Ureter (tissue), 1 donor: ENCODE data around the gene NIPA2. TPM values are rescaled to one million over a fixed set of nuclear protein-coding genes. Genes with fewer than 3 reads are reported as not detected.
"Not testable (repeated sequence)": the region's sequence is repeated elsewhere in the genome, so short reads cannot be mapped to it uniquely, and the experiment has no call there.

Experiments used
- DNase-seq: peaks from one replicate; pipeline ENCODE4 v3.0.0-alpha.2; 2020; ENCODE audit warnings: low spot score
- total RNA-seq: library from RNA; stranded (reverse); gene quantifications from one replicate; pipeline ENCODE4 v1.2.4, GENCODE V29; 2023
- donor health status: DM: yes; HTN: yes; CAD: no.

Gene NIPA2
- 39.2 TPM for total RNA-seq

- DNase-seq, result peak; percentile 99
Observed at GRCh38 chr15:22838292-22839042, at the start of gene NIPA2. Gene NIPA2 (plus strand): TSS chr15:22838666. CDS start chr15:22851732, 13,066 bp downstream.

- no peak for DNase-seq
Observed at GRCh38 chr15:22794063-22794462, 44.4 kb upstream of the NIPA2 start.

- no peak for DNase-seq
Observed at GRCh38 chr15:22794621-22795167, 43.8 kb upstream of the NIPA2 start.

GRCh38 chr15:22795206-22796063, 43.0 kb upstream of the NIPA2 start:
- no peak for DNase-seq

- DNase-seq, result no peak
Observed at GRCh38 chr15:22796079-22796478, 42.4 kb upstream of the NIPA2 start.

- no peak for DNase-seq
Observed at GRCh38 chr15:22799902-22800301, 38.6 kb upstream of the NIPA2 start.

- not testable (repeated sequence) for DNase-seq
Observed at GRCh38 chr15:22803006-22803405, 35.5 kb upstream of the NIPA2 start.

GRCh38 chr15:22806156-22806555, 32.3 kb upstream of the NIPA2 start:
- DNase-seq, result no peak

GRCh38 chr15:22806664-22807063, 31.8 kb upstream of the NIPA2 start:
- DNase-seq, result no peak

- DNase-seq, result not testable (repeated sequence)
Observed at GRCh38 chr15:22807831-22808230, 30.6 kb upstream of the NIPA2 start.

GRCh38 chr15:22808240-22808639, 30.2 kb upstream of the NIPA2 start:
- no peak for DNase-seq

- DNase-seq, result no peak
Observed at GRCh38 chr15:22808761-22809280, 29.6 kb upstream of the NIPA2 start.

- DNase-seq, result no peak
Observed at GRCh38 chr15:22810033-22810852, 28.2 kb upstream of the NIPA2 start.

- no peak for DNase-seq
Observed at GRCh38 chr15:22810853-22811338, 27.6 kb upstream of the NIPA2 start.

- no peak for DNase-seq
Observed at GRCh38 chr15:22811640-22812039, 26.8 kb upstream of the NIPA2 start.

GRCh38 chr15:22813844-22814243, 24.6 kb upstream of the NIPA2 start:
- no peak for DNase-seq

- no peak for DNase-seq
Observed at GRCh38 chr15:22815766-22816165, 22.7 kb upstream of the NIPA2 start.

- no peak for DNase-seq
Observed at GRCh38 chr15:22819651-22820050, 18.8 kb upstream of the NIPA2 start.

- no peak for DNase-seq
Observed at GRCh38 chr15:22823495-22824128, 14.9 kb upstream of the NIPA2 start.

- no peak for DNase-seq
Observed at GRCh38 chr15:22827125-22827524, 11.3 kb upstream of the NIPA2 start.

GRCh38 chr15:22831473-22831872, 7.0 kb upstream of the NIPA2 start:
- no peak for DNase-seq
